ENCODE results near the gene ROGDI. TPM values are rescaled to one million over a fixed set of nuclear protein-coding genes. Genes with fewer than 3 reads are reported as not detected.

Gene ROGDI
- total and polyA plus RNA-seq, 12 donors = 44.1 to 148 (median 96.9) TPM

DNA sequence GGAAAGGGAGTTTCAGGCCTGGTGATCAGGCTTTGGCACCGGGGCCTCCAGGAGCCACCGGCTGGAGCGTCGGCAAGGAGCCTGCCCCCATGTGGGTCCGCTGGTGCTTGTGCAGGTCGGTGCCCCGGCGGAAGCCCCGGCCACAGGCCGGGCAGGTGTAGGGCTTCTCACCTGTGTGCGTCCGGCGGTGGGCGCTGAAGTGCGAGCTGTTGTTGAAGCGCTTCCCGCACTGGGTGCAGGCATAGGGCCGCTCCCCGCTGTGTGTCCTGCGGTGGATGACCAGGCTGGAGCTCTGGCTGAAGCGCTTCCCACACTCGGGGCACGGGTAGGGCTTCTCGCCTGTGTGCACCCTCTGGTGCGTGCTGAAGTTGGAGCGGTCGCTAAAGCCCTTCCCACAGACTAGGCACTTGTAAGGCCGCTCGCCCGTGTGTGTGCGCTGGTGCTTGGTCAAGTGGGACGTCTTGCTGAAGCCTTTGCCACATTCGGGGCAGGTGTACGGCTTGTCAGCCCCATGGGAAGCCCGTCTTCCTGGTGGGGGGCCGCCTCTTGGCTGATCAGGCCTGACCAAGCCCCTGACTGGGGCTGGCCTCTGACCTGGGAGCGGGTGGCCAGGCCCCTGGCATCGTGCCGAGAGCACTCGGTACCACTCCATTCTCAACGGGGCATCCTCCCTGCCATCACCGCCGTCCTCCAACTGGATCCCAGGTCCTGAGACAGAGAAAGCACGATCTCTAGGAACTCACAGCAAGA, 49.9 kb downstream of the ROGDI start:
- Histone ChIP-seq H3K27ac (no peak overlapping the region), H3K9me3 (peaks cover 0 to 7% (median 0%) of the 10 kb centered on the region in 11 donors), H3K36me3 (peaks cover 0 to 94% (median 50%) of the 10 kb centered on the region in 9 donors), H3K4me3 (no peak overlapping the region), H3K27me3 (no peaks in the 10 kb centered on the region), H3K4me1 (peaks cover 0 to under 1% (median 0%) of the 10 kb centered on the region in 9 donors)
- peak in 1 of 8 donors; percentile 18 for ATAC-seq
- DNase-seq = no peak
- intact Hi-C loops (cut with DNase I) = no loop called here
- no peak for TF ChIP-seq CTCF (IDR thresholded peaks at IDR 0.05)
- 95 to 96% methylated on average over 44 of the region's 44 CpGs for WGBS, 2 donors

GRCh38 chr16:4750896-4751295, 51.5 kb downstream of the ROGDI start:
- no peak for ATAC-seq
- H3K4me3 ChIP-seq = no peak overlapping the region
- peaks cover 0 to 14% (median 0%) of the 10 kb centered on the region in 9 donors for H3K4me1 ChIP-seq
- no peak for DNase-seq
- 89 to 91% methylated on average over 8 of the region's 8 CpGs for WGBS, 2 donors
- no peaks in the 10 kb centered on the region for H3K27me3 ChIP-seq
- no peak overlapping the region for H3K27ac ChIP-seq
- H3K9me3 ChIP-seq = peaks cover 0 to 7% (median 0%) of the 10 kb centered on the region in 11 donors
- intact Hi-C loops (cut with DNase I) = no loop called here
- H3K36me3 ChIP-seq = peaks cover 0 to 77% (median 47%) of the 10 kb centered on the region in 9 donors
- no peak for TF ChIP-seq CTCF (IDR thresholded peaks at IDR 0.05)

DNA sequence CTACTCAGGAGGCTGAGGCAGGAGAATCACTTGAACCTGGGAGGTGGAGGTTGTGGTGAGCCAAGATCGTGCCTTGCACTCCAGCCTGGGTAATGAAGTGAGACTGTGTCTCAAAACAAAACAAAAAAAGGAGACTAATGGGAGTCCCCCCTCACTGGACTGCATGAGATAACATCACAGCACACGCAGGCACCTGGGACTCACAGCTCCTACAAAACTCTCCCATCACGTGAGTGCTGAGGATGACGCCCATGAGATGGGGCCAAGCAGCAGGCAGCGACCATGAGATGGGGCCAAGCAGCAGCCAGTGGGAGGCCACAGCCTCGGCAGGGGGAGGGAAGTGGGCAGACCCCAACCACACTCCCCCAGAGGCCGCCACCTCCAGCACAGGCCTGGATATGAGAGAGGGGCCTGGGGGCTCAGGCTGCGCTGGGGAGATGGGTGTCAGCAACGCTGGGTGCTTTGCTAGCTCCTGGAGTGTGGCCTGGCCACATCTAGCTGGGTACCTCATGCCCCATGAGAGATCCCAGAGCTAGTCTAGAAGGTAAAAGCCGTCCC, 52.7 kb downstream of the ROGDI start:
- Histone ChIP-seq H3K4me3 (no peak overlapping the region), H3K9me3 (peaks cover 0 to 2% (median 0%) of the 10 kb centered on the region in 11 donors), H3K4me1 (peaks cover 0 to 14% (median 0%) of the 10 kb centered on the region in 9 donors), H3K36me3 (peaks cover 0 to 66% (median 36%) of the 10 kb centered on the region in 9 donors), H3K27me3 (no peaks in the 10 kb centered on the region), H3K27ac (no peak overlapping the region)
- 85 to 92% methylated on average over 10 of the region's 10 CpGs for WGBS, 2 donors
- no peak for DNase-seq
- intact Hi-C loops (cut with DNase I) = no loop called here
- no peak for TF ChIP-seq CTCF (IDR thresholded peaks at IDR 0.05)
- ATAC-seq = no peak

DNA sequence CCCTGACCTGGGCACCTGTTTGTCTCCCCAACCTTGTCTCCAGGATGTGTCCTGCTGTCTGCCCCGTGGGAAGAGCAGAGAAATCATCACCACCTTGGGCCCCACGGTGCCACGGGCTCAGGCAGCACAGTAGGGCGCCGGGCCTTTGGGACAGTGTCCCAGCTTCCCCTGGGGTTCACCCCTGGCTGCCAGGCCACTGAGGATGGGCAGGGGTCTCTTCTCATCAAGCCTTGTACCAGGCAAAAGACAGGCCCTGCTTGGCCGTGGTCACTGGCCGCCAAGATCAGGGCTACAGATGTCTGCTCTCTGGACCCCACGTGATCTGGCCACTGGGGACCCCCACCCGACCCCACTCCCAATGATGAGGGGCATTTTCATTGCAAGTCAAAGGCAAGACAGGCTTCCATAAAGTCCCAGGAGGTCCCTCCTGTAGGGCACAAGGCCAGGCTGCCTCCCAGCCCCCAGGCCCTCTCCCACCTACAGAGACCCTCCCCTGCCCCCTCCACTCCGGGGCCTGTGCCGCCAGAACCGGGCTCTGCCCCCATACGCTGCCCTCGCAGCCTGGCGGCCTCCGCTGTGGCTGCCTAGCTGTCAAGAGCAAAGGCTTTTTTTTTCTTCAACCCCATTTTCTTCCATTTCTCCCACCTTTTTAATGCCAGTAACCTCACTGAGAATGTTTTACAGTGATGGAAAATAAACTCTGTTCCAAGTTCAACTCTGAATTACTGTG, 53.6 kb downstream of the ROGDI start:
- H3K27me3 ChIP-seq = no peaks in the 10 kb centered on the region
- 89% methylated on average over 16 of the region's 16 CpGs for WGBS, 2 donors

More for the DNA sequence above, 53.6 kb downstream of the ROGDI start:
- H3K36me3 ChIP-seq = peaks cover 0 to 57% (median 29%) of the 10 kb centered on the region in 9 donors
- H3K9me3 ChIP-seq = no peaks in the 10 kb centered on the region
- no peak overlapping the region for H3K4me3 ChIP-seq
- DNase-seq = no peak
- no peak for ATAC-seq
- H3K4me1 ChIP-seq = peaks cover 0 to 14% (median 0%) of the 10 kb centered on the region in 9 donors
- intact Hi-C loops (cut with DNase I) = no loop called here
- H3K27ac ChIP-seq = no peak overlapping the region
- no peak for TF ChIP-seq CTCF (IDR thresholded peaks at IDR 0.05)
